Neural crest cell (in vitro differentiated cells): ENCODE results near the gene EHBP1L1. TPM values are rescaled to one million over a fixed set of nuclear protein-coding genes. Genes with fewer than 3 reads are reported as not detected.

Experiments used
- DNase-seq: peaks from one replicate; pipeline ENCODE4 v3.0.0; 2021; ENCODE audit warnings: low read depth, mixed read lengths, low spot score
- H3K27ac Mint-ChIP-seq: one replicate; pipeline ENCODE4 v1.8.0; 2021; ENCODE audit warnings: mild to moderate bottlenecking, mixed read lengths; ENCODE audit not compliant: unreplicated experiment
- H3K27me3 Mint-ChIP-seq: 2 replicates; pipeline ENCODE4 v1.8.0; 2021; ENCODE audit warnings: low read depth, mild to moderate bottlenecking, mixed read lengths
- H3K36me3 Mint-ChIP-seq: 2 replicates; pipeline ENCODE4 v1.8.0; 2021; ENCODE audit warnings: low read depth, mild to moderate bottlenecking, mixed read lengths
- H3K4me1 Mint-ChIP-seq: 2 replicates; pipeline ENCODE4 v1.8.0; 2021; ENCODE audit warnings: mixed read lengths
- H3K4me3 Mint-ChIP-seq: one replicate; pipeline ENCODE4 v1.8.0; 2021; ENCODE audit warnings: mild to moderate bottlenecking, mixed read lengths
- H3K9me3 Mint-ChIP-seq: 2 replicates; pipeline ENCODE4 v1.8.0; 2021; ENCODE audit warnings: mixed read lengths
- total RNA-seq: library from RNA; stranded (reverse); gene quantifications from 2 replicates; pipeline ENCODE4 v1.2.1, GENCODE V29; 2021
- TF ChIP-seq, protein P1 (sequence below): fragments of 200-600 bp; sonication (generic); conservative IDR thresholded peaks from 2 replicates; pipeline ENCODE4 v1.5.0; 2021; ENCODE audit warnings: antibody characterized with exemption, mild to moderate bottlenecking

The EHBP1L1 gene
- total RNA-seq, 1 donor from 2014 or later: 13.6 TPM

DNA sequence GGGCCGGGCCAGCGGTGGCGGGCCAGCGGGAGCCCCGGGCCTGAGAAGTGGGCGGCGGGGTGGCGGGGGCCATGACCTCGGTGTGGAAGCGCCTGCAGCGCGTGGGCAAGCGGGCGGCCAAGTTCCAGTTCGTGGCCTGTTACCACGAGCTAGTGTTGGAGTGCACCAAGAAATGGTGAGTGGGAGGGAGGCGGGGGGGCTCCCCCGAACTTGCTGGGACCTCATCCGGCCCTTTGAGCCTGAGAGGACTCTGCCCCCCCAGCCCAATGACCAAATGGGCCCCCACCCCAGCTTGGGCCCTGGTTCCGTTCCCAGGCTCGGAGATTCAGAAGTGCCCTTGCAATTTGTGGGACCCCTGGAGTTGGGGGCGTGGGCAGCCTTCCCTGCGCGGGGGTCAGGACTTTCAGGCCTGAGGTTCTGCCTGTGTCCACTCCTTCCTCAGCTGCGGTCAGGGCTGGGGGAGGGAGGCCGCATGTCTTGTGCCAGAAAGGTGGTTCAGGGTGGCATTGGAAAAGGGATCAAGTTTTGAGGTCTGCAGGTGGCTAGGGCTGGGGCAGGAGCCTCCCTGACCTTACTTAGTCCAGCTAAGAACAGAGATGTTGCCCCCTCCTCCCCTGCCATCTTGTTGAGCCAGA is 496 bp downstream of the EHBP1L1 start:
- H3K27me3 Mint-ChIP-seq: peaks cover 26% of the 10 kb centered on the region
- DNase-seq: no peak
- no peaks in the 10 kb centered on the region for H3K9me3 Mint-ChIP-seq
- peaks cover 52% of the 10 kb centered on the region for H3K4me1 Mint-ChIP-seq
- no peak overlapping the region for H3K27ac Mint-ChIP-seq
- peak overlapping the region; percentile 65 for H3K4me3 Mint-ChIP-seq
- peaks cover 5% of the 10 kb centered on the region for H3K36me3 Mint-ChIP-seq
- TF ChIP-seq, protein P1, sequence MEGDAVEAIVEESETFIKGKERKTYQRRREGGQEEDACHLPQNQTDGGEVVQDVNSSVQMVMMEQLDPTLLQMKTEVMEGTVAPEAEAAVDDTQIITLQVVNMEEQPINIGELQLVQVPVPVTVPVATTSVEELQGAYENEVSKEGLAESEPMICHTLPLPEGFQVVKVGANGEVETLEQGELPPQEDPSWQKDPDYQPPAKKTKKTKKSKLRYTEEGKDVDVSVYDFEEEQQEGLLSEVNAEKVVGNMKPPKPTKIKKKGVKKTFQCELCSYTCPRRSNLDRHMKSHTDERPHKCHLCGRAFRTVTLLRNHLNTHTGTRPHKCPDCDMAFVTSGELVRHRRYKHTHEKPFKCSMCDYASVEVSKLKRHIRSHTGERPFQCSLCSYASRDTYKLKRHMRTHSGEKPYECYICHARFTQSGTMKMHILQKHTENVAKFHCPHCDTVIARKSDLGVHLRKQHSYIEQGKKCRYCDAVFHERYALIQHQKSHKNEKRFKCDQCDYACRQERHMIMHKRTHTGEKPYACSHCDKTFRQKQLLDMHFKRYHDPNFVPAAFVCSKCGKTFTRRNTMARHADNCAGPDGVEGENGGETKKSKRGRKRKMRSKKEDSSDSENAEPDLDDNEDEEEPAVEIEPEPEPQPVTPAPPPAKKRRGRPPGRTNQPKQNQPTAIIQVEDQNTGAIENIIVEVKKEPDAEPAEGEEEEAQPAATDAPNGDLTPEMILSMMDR: no peak

DNA sequence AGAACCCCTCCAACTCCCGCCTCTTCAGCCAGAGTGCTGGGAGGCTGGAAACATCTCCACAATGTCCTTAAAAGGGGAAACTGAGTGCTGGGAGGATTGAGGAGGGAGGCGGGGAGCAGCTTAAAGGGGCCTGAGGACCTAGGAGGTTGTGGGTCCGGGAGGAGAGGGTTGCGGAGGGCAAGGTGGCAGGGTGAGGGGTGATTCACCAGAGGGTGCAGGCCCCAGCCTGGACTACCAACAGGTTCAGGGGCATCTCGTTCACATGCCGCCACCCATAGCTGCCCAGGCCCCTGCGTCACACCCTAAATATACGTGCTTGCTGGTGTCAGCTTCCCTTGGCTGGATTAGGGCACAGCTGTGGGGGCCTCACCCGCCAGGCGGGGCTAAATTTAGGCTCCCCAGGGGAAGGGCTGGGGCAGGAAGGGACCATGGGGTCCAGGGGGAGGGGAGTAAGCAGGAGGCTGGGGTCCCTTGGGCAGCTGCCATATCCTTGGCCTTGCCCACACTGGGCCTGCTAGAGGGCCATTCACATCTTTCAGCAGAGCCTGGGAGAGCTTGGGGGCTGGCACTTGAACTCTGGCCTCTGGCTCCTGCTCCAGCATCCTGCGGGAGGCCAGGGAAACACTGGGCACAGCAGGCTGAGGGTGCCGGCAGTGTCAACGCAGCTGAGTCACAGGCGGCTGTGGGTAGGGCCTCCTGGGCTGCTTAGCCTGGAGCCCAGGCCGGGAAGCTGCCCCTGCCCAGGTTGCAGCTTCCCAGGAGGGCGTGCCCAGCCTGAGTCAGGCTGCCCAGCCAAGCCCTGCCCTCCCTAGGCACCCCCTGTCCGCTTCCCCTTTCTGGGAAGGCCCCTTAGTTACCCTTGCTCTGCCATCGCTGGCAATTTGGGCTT is 1.3 kb downstream of the EHBP1L1 start:
- DNase-seq: no peak
- Mint-ChIP-seq H3K4me1 (peaks cover 45% of the 10 kb centered on the region), H3K36me3 (peaks cover 5% of the 10 kb centered on the region), H3K9me3 (no peaks in the 10 kb centered on the region), H3K27me3 (peaks cover 26% of the 10 kb centered on the region), H3K27ac (no peak overlapping the region), H3K4me3 (peak overlapping the region; percentile 81)
- TF ChIP-seq, protein P1: no peak

DNA sequence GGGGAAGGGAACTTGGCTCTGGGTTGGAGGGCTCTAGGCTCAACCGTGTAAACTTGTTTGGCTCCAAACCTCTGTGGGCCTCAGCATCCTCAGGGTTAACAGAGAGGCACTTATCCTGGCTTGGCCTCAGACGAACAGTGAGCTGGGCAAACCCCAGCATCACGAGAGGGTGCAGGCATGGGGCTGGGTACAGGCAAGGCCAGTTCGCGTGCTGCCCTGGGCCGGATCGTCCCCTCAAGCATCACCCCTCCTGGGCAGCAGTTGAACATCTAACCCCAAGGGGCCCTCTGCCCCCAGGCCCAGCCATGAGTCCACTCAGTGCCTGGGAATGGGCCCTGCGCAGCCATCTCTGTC is 1.9 kb downstream of the EHBP1L1 start:
- no peaks in the 10 kb centered on the region for H3K9me3 Mint-ChIP-seq
- H3K27me3 Mint-ChIP-seq: peaks cover 26% of the 10 kb centered on the region
- peaks cover 42% of the 10 kb centered on the region for H3K4me1 Mint-ChIP-seq
- TF ChIP-seq, protein P1: no peak
- H3K27ac Mint-ChIP-seq: no peak overlapping the region
- peak overlapping the region; percentile 81 for H3K4me3 Mint-ChIP-seq
- H3K36me3 Mint-ChIP-seq: peaks cover 5% of the 10 kb centered on the region
- no peak for DNase-seq

DNA sequence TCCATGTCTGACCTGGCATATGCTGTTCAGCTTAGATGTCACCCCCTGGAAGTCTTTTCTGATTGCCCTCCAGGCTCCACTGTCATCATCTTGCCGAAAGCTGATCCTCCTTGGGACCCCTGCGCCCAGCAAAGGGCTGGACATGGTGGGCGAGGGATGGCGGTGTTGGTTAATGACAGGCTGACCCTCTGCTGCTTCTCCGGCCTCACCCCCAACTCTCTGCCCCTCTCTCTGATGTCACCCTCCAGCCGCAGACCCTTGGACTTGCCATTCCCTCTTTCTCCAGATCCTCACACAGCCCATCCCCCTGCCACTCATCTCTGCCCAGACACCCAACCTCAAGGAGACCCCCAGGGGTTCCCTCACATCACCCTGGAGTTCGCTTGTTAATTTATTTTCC is 2.3 kb downstream of the EHBP1L1 start:
- no peak for DNase-seq

DNA sequence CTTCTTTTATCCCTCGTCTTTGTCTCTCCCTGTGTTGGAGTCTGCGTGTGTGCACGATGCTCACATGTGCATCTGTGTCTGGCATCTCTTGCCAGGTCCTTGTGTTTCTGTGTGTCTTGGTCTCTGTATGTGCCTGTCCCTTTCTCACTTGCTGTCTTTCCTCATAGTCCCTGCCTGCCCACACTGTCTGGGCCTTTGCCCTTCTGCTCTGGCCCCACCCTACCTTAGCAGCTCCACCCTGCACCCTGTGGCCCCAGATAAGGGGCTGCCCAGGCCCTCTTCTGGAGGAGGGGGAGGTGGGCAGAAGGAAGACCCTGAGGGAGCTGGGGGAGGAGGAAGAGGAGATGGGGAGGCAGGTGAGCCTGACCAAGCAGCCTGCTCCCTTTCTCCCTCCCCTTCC is 2.8 kb downstream of the EHBP1L1 start:
- H3K4me1 Mint-ChIP-seq: peaks cover 39% of the 10 kb centered on the region
- H3K27ac Mint-ChIP-seq: no peak overlapping the region
- DNase-seq: no peak
- TF ChIP-seq, protein P1: no peak
- peaks cover 5% of the 10 kb centered on the region for H3K36me3 Mint-ChIP-seq
- H3K27me3 Mint-ChIP-seq: peaks cover 26% of the 10 kb centered on the region
- H3K4me3 Mint-ChIP-seq: peak overlapping the region; percentile 81
- no peaks in the 10 kb centered on the region for H3K9me3 Mint-ChIP-seq

More for the DNA sequence above, 2.3 kb downstream of the EHBP1L1 start:
- peak overlapping the region; percentile 81 for H3K4me3 Mint-ChIP-seq
- TF ChIP-seq, protein P1: no peak
- peaks cover 5% of the 10 kb centered on the region for H3K36me3 Mint-ChIP-seq
- no peaks in the 10 kb centered on the region for H3K9me3 Mint-ChIP-seq
- H3K27ac Mint-ChIP-seq: peak overlapping the region; percentile 40
- H3K4me1 Mint-ChIP-seq: peaks cover 42% of the 10 kb centered on the region
- peaks cover 26% of the 10 kb centered on the region for H3K27me3 Mint-ChIP-seq
